MM.1S (cell line): ENCODE measurements around the gene ZNF580.

ENCODE experiments used
- EZH2 ChIP-seq: fragments of 300-600 bp; sonication (generic); optimal IDR thresholded peaks from 2 replicates; pipeline ENCODE3; 2017; ENCODE audit warnings: low read depth, mild to moderate bottlenecking, antibody characterized with exemption, low read length, mixed read lengths
- EZH2phosphoT487 ChIP-seq: fragments of 300-600 bp; sonication (generic); IDR thresholded peaks from 2 replicates; pipeline ENCODE4 v1.6.1; 2018; ENCODE audit warnings: antibody characterized with exemption, low read length
- TF ChIP-seq, protein P1 (sequence below): fragments of 300-600 bp; sonication (generic); IDR thresholded peaks from 2 replicates; pipeline ENCODE4 v1.5.1; 2016; ENCODE audit warnings: antibody characterized with exemption, low read length, mixed read lengths

DNA sequence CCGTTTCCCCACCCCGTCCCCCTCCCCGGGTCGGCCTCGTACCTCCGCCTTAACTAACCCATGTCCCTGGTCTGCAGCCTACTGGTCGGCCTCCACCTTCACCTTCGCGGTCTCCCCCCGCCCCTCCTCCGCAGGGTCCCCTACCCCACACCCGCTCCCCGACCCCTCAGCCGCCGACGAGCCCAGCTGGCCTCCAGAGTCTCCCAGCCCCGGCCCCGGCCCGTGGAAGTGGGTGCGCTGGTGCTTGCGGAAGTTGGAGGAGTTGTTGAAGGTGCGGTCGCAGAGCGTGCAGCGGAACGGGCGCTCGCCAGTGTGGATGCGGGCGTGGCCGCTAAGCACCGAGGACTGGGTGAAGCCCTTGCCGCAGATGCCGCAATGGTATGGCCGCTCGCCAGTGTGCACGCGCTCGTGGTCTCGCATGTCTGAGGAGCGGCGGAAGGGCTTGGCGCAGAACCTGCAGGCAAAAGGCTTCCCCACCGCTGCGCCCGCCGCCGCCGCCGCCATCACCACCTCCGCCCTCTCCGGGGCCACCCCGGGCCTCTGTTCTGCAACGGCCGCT lies 19.1 kb upstream of the ZNF580 start:
- TF ChIP-seq, protein P1, sequence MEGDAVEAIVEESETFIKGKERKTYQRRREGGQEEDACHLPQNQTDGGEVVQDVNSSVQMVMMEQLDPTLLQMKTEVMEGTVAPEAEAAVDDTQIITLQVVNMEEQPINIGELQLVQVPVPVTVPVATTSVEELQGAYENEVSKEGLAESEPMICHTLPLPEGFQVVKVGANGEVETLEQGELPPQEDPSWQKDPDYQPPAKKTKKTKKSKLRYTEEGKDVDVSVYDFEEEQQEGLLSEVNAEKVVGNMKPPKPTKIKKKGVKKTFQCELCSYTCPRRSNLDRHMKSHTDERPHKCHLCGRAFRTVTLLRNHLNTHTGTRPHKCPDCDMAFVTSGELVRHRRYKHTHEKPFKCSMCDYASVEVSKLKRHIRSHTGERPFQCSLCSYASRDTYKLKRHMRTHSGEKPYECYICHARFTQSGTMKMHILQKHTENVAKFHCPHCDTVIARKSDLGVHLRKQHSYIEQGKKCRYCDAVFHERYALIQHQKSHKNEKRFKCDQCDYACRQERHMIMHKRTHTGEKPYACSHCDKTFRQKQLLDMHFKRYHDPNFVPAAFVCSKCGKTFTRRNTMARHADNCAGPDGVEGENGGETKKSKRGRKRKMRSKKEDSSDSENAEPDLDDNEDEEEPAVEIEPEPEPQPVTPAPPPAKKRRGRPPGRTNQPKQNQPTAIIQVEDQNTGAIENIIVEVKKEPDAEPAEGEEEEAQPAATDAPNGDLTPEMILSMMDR = no peak
- TF ChIP-seq EZH2 (no peak), EZH2phosphoT487 (no peak)
